Keratinocyte (primary cell): ENCODE results near the gene TELO2. TPM values are rescaled to one million over a fixed set of nuclear protein-coding genes. Genes with fewer than 3 reads are reported as not detected.

Experiments
- DNase-seq: peaks from one replicate; pipeline ENCODE4 v3.0.0-alpha.2; 2011; ENCODE audit warnings: low read depth, missing footprints, low spot score
- FAIRE-seq: peaks from 2 replicates; lab custom pipeline; 2011; peaks lifted over from hg19 to GRCh38; lab: Jason Lieb, UNC
- H2AFZ ChIP-seq: 2 replicates; pipeline ENCODE4 v1.6.0; 2012; ENCODE audit warnings: low read length, control low read depth, inconsistent platforms; ENCODE audit not compliant: control insufficient read depth
- H3K27ac ChIP-seq: 2 replicates; pipeline ENCODE4 v1.5.1; 2011; ENCODE audit warnings: low read length; ENCODE audit not compliant: control insufficient read depth, insufficient read depth
- H3K27me3 ChIP-seq: 3 replicates; pipeline ENCODE4 v1.6.0; 2011; ENCODE audit warnings: low read length; ENCODE audit not compliant: control insufficient read depth, insufficient read depth; ENCODE audit errors: extremely low read depth
- H3K36me3 ChIP-seq, 2 experiments: 2 replicates in 1 of 2; 3 replicates in 1 of 2; pipeline ENCODE4 v1.5.1; 2011; ENCODE audit warnings: low read length in 2 of 2, mild to moderate bottlenecking in 1 of 2; ENCODE audit not compliant: control insufficient read depth in 2 of 2, insufficient read depth in 2 of 2; ENCODE audit errors: extremely low read depth in 1 of 2
- H3K4me1 ChIP-seq: 3 replicates; pipeline ENCODE4 v1.5.1; 2011; ENCODE audit warnings: low read length; ENCODE audit not compliant: control insufficient read depth, insufficient read depth; ENCODE audit errors: extremely low read depth
- H3K4me2 ChIP-seq: 3 replicates; pipeline ENCODE4 v1.6.0; 2011; ENCODE audit warnings: low read depth, low read length; ENCODE audit not compliant: control insufficient read depth, insufficient read depth; ENCODE audit errors: extremely low read depth
- H3K4me3 ChIP-seq, 3 experiments: fragments of 200-600 bp in 1 of 3; sonication (generic) in 1 of 3; 2 replicates in 2 of 3; 3 replicates in 1 of 3; pipeline ENCODE4 v1.5.1; 2011 to 2016; ENCODE audit warnings: low read length in 3 of 3, mild to moderate bottlenecking in 3 of 3, control low read depth in 2 of 3, inconsistent platforms in 1 of 3, low read depth in 1 of 3, mixed read lengths in 1 of 3, mixed run types in 1 of 3, moderate library complexity in 1 of 3; ENCODE audit not compliant: control insufficient read depth in 2 of 3, insufficient read depth in 2 of 3; ENCODE audit errors: extremely low read depth in 1 of 3
- H3K79me2 ChIP-seq: 2 replicates; pipeline ENCODE4 v1.6.0; 2012; ENCODE audit warnings: low read length; ENCODE audit not compliant: control insufficient read depth, insufficient read depth
- H3K9ac ChIP-seq: 3 replicates; pipeline ENCODE4 v1.6.0; 2011; ENCODE audit warnings: low read length; ENCODE audit not compliant: control insufficient read depth, insufficient read depth; ENCODE audit errors: extremely low read depth
- H3K9me1 ChIP-seq: 3 replicates; pipeline ENCODE4 v1.6.0; 2011; ENCODE audit warnings: low read length; ENCODE audit not compliant: control insufficient read depth, insufficient read depth; ENCODE audit errors: extremely low read depth
- H3K9me3 ChIP-seq: 2 replicates; pipeline ENCODE4 v1.5.1; 2012; ENCODE audit warnings: low read depth, low read length; ENCODE audit not compliant: control insufficient read depth
- H4K20me1 ChIP-seq: 3 replicates; pipeline ENCODE4 v1.6.0; 2011; ENCODE audit warnings: low read length; ENCODE audit not compliant: control insufficient read depth, insufficient read depth; ENCODE audit errors: extremely low read depth
- EZH2 ChIP-seq: IDR thresholded peaks from one replicate; pipeline ENCODE4 v1.6.1; 2012; ENCODE audit warnings: inconsistent platforms, mild to moderate bottlenecking, low read length, moderate library complexity
- dilution Hi-C: fragments of 300-500 bp; cut with MboI; formaldehyde crosslinking; loops from one replicate; pipeline ENCODE4 v1.7.0; 2020; ENCODE audit warnings: low sequenced_read_pairs; ENCODE audit not compliant: extremely low pct_ligation_motif_present
- polyA plus RNA-seq, 5 experiments: library from polyadenylated mRNA; depleted of rRNA in 3 of 5; stranded (reverse) in 3 of 5; stranded (forward) in 1 of 5; unstranded in 1 of 5; fragments of >200 nt; gene quantifications; 1 replicate in 1 of 5; 2 replicates in 3 of 5; 3 replicates in 1 of 5; pipeline versions ENCODE4 v1.2.1 to v1.2.3, GENCODE V29; 2011 to 2012; ENCODE audit warnings: missing spikeins in 2 of 5, low read depth in 1 of 5, low replicate concordance in 1 of 5
- TF ChIP-seq, protein P1 (sequence below), 3 experiments: IDR thresholded peaks in 1 of 3; conservative IDR thresholded peaks in 1 of 3; optimal IDR thresholded peaks in 1 of 3; 2 replicates in 2 of 3; 3 replicates in 1 of 3; pipeline versions ENCODE3 to v1.5.1; 2011; ENCODE audit warnings: low read length in 3 of 3, mild to moderate bottlenecking in 3 of 3, moderate library complexity in 2 of 3, control low read depth in 1 of 3, inconsistent platforms in 1 of 3; ENCODE audit not compliant: insufficient read depth in 2 of 3; ENCODE audit errors: extremely low read depth in 1 of 3

Gene TELO2
- polyA plus RNA-seq, 1 donor (not counting 4 experiments of a cell fraction or from before 2014, with no cell fraction given): 7.9 TPM

DNA sequence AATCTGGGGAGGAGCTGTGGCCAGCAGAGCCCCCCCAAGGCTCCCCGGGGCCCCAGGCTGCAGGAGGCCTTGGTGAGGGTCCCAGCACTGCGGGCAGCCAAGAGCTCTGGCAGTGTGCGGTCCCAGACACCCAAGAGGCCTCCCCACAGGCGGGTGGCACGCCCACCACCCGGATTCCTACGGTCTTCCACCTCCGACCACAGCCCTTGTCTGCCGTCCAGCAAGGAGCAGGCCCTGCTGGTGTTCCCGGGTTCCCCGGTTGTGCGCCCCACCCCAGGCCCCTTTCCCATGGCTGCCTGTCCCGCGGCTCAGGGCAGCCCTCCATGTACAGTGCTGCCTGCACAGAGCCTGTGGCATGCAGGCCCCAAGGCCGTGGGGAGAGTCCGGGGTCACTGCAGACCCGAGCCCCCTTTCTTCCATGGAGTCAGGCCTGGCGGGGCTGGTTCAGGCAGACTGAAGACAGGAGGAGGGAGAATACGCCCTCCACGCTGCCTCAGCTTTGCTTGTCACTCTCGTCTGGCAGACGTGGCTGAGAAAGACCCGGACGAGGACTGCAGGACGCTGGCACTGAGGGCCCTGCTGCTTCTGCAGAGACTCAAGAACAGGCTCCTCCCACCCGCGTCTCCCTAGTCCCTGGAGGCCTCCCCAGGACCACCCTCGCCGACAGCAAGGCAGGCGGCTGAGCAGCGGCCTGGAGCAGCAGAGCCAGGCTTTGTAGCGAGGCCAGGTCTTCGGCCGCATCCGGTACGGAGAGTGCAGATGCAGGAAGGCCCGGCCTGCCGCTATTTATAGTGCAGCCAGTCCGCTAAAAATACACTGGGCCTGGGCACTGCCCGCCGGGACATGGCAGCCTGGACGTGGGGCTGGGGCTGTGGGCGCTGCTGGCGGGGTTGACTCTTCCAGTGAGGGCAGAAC lies 16.4 kb downstream of the TELO2 start:
- no peak overlapping the region for H3K9ac ChIP-seq
- TF ChIP-seq, protein P1, sequence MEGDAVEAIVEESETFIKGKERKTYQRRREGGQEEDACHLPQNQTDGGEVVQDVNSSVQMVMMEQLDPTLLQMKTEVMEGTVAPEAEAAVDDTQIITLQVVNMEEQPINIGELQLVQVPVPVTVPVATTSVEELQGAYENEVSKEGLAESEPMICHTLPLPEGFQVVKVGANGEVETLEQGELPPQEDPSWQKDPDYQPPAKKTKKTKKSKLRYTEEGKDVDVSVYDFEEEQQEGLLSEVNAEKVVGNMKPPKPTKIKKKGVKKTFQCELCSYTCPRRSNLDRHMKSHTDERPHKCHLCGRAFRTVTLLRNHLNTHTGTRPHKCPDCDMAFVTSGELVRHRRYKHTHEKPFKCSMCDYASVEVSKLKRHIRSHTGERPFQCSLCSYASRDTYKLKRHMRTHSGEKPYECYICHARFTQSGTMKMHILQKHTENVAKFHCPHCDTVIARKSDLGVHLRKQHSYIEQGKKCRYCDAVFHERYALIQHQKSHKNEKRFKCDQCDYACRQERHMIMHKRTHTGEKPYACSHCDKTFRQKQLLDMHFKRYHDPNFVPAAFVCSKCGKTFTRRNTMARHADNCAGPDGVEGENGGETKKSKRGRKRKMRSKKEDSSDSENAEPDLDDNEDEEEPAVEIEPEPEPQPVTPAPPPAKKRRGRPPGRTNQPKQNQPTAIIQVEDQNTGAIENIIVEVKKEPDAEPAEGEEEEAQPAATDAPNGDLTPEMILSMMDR (optimal IDR thresholded peaks at IDR 0.05 in 1 of 3, IDR thresholded peaks at IDR 0.05 in 1 of 3, conservative IDR thresholded peaks at IDR 0.05 in 1 of 3; ENCODE audit: extremely low read depth in 1 of 3, insufficient read depth in 2 of 3, low read length in 3 of 3): no peak
- no peak for TF ChIP-seq EZH2
- dilution Hi-C loops: no loop called here
- H3K27ac ChIP-seq: no peak overlapping the region
- FAIRE-seq: no peak
- no peak overlapping the region for H2AFZ ChIP-seq
- H3K4me1 ChIP-seq: no peaks in the 10 kb centered on the region
- peaks cover 0 to 8% of the 10 kb centered on the region in 2 experiments for H3K36me3 ChIP-seq
- no peaks in the 10 kb centered on the region for H3K9me3 ChIP-seq
- H3K4me3 ChIP-seq: no peak overlapping the region
- H3K27me3 ChIP-seq: no peaks in the 10 kb centered on the region
- no peaks in the 10 kb centered on the region for H4K20me1 ChIP-seq
- no peak for DNase-seq
- H3K4me2 ChIP-seq: no peak overlapping the region
- no peaks in the 10 kb centered on the region for H3K9me1 ChIP-seq
- no peaks in the 10 kb centered on the region for H3K79me2 ChIP-seq

DNA sequence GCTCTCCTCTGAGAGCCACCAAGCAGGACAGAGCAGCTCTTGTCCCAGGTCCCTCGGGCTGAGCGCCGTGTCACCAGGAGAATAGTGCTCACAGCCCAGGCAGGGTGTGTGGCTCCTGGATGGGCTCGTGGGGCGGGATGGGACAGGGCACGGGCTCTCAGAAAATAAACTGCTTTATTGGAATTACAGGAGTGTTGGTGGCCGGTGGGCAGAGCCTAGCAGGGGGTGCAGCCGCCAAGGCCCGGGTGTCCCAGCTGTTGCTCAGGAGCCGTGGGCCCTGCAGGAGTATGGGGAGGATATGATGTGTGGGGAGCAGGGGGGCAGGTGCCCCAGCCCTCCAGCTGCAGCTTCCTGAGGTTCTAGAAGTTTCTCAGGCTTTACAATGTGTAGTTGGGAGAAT lies 17.1 kb downstream of the TELO2 start:
- no peaks in the 10 kb centered on the region for H4K20me1 ChIP-seq
- no peaks in the 10 kb centered on the region for H3K79me2 ChIP-seq
- FAIRE-seq: no peak
- no peaks in the 10 kb centered on the region for H3K4me1 ChIP-seq
- H3K4me2 ChIP-seq: no peak overlapping the region
- DNase-seq: no peak
- peaks cover 0 to 7% of the 10 kb centered on the region in 2 experiments for H3K36me3 ChIP-seq
- no peaks in the 10 kb centered on the region for H3K9me3 ChIP-seq
- dilution Hi-C loops: no loop called here
- TF ChIP-seq, protein P1 (optimal IDR thresholded peaks at IDR 0.05 in 1 of 3, IDR thresholded peaks at IDR 0.05 in 1 of 3, conservative IDR thresholded peaks at IDR 0.05 in 1 of 3; ENCODE audit: extremely low read depth in 1 of 3, insufficient read depth in 2 of 3, low read length in 3 of 3): no peak
- TF ChIP-seq EZH2: no peak
- H3K27me3 ChIP-seq: no peaks in the 10 kb centered on the region
- no peak overlapping the region for H3K9ac ChIP-seq
- no peak overlapping the region for H3K27ac ChIP-seq
- H3K4me3 ChIP-seq: no peak overlapping the region
- H3K9me1 ChIP-seq: no peaks in the 10 kb centered on the region
- H2AFZ ChIP-seq: no peak overlapping the region
